ENCODE data around the gene RAB8A. TPM values are rescaled to one million over a fixed set of nuclear protein-coding genes. Genes with fewer than 3 reads are reported as not detected.

Gene RAB8A
- total and polyA plus RNA-seq, 4 donors = 43.0 to 64.9 (median 56.2) TPM

DNA sequence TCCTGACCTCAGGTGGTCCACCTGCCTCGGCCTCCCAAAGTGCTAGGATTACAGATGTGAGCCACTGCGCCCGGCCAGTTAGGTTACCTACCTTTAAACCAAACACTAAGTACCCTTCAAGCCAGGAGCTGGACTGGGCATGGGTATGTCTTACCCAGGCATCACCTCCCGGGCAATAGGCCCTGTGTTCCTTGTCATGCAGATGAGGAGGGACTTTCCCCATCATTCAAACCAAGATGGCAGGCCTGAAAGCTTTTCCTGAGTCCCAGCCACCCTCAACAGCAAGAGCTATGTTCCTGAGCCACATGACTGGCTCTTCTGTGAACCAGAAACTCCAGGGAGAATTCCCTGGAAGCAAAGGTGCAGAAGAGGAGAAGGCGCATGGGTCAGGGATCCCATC is 9.5 kb downstream of the RAB8A start:
- peaks cover 3% of the 10 kb centered on the region for H3K4me1 ChIP-seq (ENCODE audit: control insufficient read depth, insufficient read depth, low read length)
- DNase-seq (ENCODE audit: low read depth in 4 of 6, low spot score in 6 of 6) = no peak
- WGBS (ENCODE audit: insufficient coverage) = 80% methylated on average over 2 of the region's 5 CpGs
- no peak overlapping the region for H3K4me3 ChIP-seq (ENCODE audit: low read depth, low read length)
- H3K27me3 ChIP-seq (ENCODE audit: control insufficient read depth, insufficient read depth, low read length) = no peaks in the 10 kb centered on the region
- no peaks in the 10 kb centered on the region for H3K9me3 ChIP-seq (ENCODE audit: control insufficient read depth, insufficient read depth, low read length)
- no peak overlapping the region for H3K27ac ChIP-seq (ENCODE audit: low read depth, low read length)
- H3K36me3 ChIP-seq (ENCODE audit: control insufficient read depth, insufficient read depth, low read length) = peaks cover 92% of the 10 kb centered on the region

DNA sequence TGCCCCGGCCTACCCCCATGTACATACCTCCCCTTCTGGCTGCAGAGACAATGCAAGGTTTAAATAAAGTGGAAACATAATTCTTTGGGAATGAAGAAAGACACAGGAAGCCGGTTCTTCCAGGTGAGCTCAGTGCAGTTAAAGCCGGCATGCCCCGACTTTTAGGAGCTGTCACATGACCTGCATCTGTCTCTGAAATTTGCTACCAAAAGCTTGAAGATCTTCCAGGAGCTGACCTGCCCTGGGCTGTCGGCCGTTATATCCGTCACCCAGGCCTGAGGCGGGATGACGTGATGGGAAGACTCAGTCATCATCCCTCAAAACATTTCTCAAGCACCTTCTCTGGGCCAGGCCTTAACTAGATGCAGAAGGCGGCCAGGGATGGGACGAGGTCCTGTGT is 10.3 kb downstream of the RAB8A start:
- Histone ChIP-seq H3K4me3 (ENCODE audit: low read depth, low read length) (no peak overlapping the region), H3K27me3 (ENCODE audit: control insufficient read depth, insufficient read depth, low read length) (no peaks in the 10 kb centered on the region), H3K9me3 (ENCODE audit: control insufficient read depth, insufficient read depth, low read length) (no peaks in the 10 kb centered on the region), H3K27ac (ENCODE audit: low read depth, low read length) (no peak overlapping the region), H3K4me1 (ENCODE audit: control insufficient read depth, insufficient read depth, low read length) (no peaks in the 10 kb centered on the region), H3K36me3 (ENCODE audit: control insufficient read depth, insufficient read depth, low read length) (peaks cover 97% of the 10 kb centered on the region)
- WGBS (ENCODE audit: insufficient coverage) = 87% methylated on average over 7 of the region's 11 CpGs
- DNase-seq (ENCODE audit: low read depth in 4 of 6, low spot score in 6 of 6) = no peak

DNA sequence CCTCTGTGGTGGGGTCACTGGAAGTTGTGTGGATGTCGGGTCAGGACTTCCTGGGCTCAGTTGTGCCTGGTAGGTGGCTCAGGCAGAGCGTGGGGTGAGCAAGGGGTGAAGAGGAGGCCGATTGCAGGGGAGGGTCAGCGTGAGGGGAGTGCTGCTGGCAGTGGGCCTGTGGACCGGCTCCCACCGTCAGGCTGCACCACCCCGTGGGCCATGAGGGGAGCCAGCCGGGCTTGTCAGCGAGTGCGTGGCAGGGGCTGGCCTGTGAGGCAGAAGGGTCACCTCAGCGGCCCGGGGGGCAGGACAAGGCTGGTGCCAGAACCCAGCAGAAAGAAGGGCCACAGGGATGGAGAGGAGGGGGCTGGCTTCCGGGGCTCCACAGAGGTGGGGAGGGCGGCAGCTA is 13.3 kb downstream of the RAB8A start:
- WGBS (ENCODE audit: insufficient coverage) = 96% methylated on average over 11 of the region's 14 CpGs
- Histone ChIP-seq H3K4me3 (ENCODE audit: low read depth, low read length) (no peak overlapping the region), H3K36me3 (ENCODE audit: control insufficient read depth, insufficient read depth, low read length) (peaks cover 99% of the 10 kb centered on the region), H3K4me1 (ENCODE audit: control insufficient read depth, insufficient read depth, low read length) (no peaks in the 10 kb centered on the region), H3K27ac (ENCODE audit: low read depth, low read length) (no peak overlapping the region), H3K9me3 (ENCODE audit: control insufficient read depth, insufficient read depth, low read length) (no peaks in the 10 kb centered on the region), H3K27me3 (ENCODE audit: control insufficient read depth, insufficient read depth, low read length) (no peaks in the 10 kb centered on the region)
- DNase-seq (ENCODE audit: low read depth in 4 of 6, low spot score in 6 of 6) = no peak

- H3K4me1 ChIP-seq (ENCODE audit: control insufficient read depth, insufficient read depth, low read length) = no peaks in the 10 kb centered on the region
- no peaks in the 10 kb centered on the region for H3K27me3 ChIP-seq (ENCODE audit: control insufficient read depth, insufficient read depth, low read length)
- H3K4me3 ChIP-seq (ENCODE audit: low read depth, low read length) = no peak overlapping the region
- H3K36me3 ChIP-seq (ENCODE audit: control insufficient read depth, insufficient read depth, low read length) = peaks cover 97% of the 10 kb centered on the region
- WGBS (ENCODE audit: insufficient coverage) = 88% methylated on average over 9 of the region's 10 CpGs
- H3K9me3 ChIP-seq (ENCODE audit: control insufficient read depth, insufficient read depth, low read length) = no peaks in the 10 kb centered on the region
- no peak for DNase-seq (ENCODE audit: low read depth in 4 of 6, low spot score in 6 of 6)
- no peak overlapping the region for H3K27ac ChIP-seq (ENCODE audit: low read depth, low read length)
Observed at GRCh38 chr19:16125737-16126495, 14.2 kb downstream of the RAB8A start.

- Histone ChIP-seq H3K27ac (ENCODE audit: low read depth, low read length) (no peak overlapping the region), H3K4me3 (ENCODE audit: low read depth, low read length) (no peak overlapping the region), H3K4me1 (ENCODE audit: control insufficient read depth, insufficient read depth, low read length) (no peaks in the 10 kb centered on the region), H3K36me3 (ENCODE audit: control insufficient read depth, insufficient read depth, low read length) (peaks cover 98% of the 10 kb centered on the region), H3K9me3 (ENCODE audit: control insufficient read depth, insufficient read depth, low read length) (no peaks in the 10 kb centered on the region), H3K27me3 (ENCODE audit: control insufficient read depth, insufficient read depth, low read length) (no peaks in the 10 kb centered on the region)
- DNase-seq (ENCODE audit: low read depth in 4 of 6, low spot score in 6 of 6) = no peak
- 90% methylated on average over 8 of the region's 11 CpGs for WGBS (ENCODE audit: insufficient coverage)
Observed at GRCh38 chr19:16127080-16127479, 15.4 kb downstream of the RAB8A start.

DNA sequence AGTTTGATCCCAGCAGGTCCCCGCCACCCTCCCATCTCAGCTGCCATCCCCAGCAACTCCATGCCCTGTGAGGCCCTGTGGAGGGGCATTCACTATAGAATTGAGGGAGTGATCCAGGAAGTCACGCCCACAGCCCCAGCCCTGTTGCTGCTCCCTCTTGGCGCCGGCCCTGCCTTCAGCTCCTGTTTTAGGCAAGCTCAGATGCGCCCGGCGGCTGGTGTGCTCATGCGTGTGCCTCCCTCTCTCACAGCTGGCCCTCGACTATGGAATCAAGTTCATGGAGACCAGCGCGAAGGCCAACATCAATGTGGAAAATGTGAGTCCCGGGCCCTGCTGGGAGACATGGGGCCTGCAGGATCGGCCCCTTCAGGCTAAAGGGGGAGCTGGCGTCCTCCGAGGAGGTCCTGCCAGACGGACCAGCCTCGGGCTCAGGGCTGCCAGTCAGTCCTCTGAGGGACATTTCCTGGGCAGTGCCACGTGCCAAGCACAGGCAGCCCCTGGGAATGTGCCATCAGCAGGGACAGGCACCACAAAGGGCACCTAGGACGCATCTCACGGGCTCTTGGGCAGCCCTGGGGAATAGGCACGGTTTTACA is 16.2 kb downstream of the RAB8A start:
- 91% methylated on average over 20 of the region's 21 CpGs for WGBS (ENCODE audit: insufficient coverage)
- Histone ChIP-seq H3K27ac (ENCODE audit: low read depth, low read length) (no peak overlapping the region), H3K4me1 (ENCODE audit: control insufficient read depth, insufficient read depth, low read length) (no peaks in the 10 kb centered on the region), H3K4me3 (ENCODE audit: low read depth, low read length) (no peak overlapping the region), H3K9me3 (ENCODE audit: control insufficient read depth, insufficient read depth, low read length) (no peaks in the 10 kb centered on the region), H3K27me3 (ENCODE audit: control insufficient read depth, insufficient read depth, low read length) (no peaks in the 10 kb centered on the region), H3K36me3 (ENCODE audit: control insufficient read depth, insufficient read depth, low read length) (peaks cover 98% of the 10 kb centered on the region)
- no peak for DNase-seq (ENCODE audit: low read depth in 4 of 6, low spot score in 6 of 6)

DNA sequence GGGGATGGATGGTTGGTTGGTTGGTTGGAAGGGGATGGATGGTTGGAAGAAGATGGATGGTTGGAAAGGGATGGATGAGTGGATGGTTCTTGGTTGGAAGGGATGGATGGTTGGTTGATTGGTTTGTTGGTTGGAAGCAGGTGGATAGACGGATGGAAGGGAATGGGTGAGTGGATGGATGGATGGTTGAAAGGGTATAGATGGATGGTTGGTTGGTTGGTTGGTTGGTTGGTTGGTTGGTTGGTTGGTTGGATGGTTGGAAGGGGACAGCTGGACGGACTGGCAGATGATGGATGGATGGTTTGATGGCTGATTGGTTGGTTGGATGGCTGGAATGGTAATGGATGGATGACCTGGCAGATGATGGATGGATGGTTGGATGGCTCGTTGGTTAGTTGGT is 20.0 kb downstream of the RAB8A start:
- peaks cover 83% of the 10 kb centered on the region for H3K36me3 ChIP-seq (ENCODE audit: control insufficient read depth, insufficient read depth, low read length)
- no peaks in the 10 kb centered on the region for H3K9me3 ChIP-seq (ENCODE audit: control insufficient read depth, insufficient read depth, low read length)
- no peak overlapping the region for H3K27ac ChIP-seq (ENCODE audit: low read depth, low read length)
- H3K27me3 ChIP-seq (ENCODE audit: control insufficient read depth, insufficient read depth, low read length) = no peaks in the 10 kb centered on the region
- no peak overlapping the region for H3K4me3 ChIP-seq (ENCODE audit: low read depth, low read length)
- WGBS (ENCODE audit: insufficient coverage) = 82% methylated on average over 3 of the region's 3 CpGs
- no peaks in the 10 kb centered on the region for H3K4me1 ChIP-seq (ENCODE audit: control insufficient read depth, insufficient read depth, low read length)
- no peak for DNase-seq (ENCODE audit: low read depth in 4 of 6, low spot score in 6 of 6)

DNA sequence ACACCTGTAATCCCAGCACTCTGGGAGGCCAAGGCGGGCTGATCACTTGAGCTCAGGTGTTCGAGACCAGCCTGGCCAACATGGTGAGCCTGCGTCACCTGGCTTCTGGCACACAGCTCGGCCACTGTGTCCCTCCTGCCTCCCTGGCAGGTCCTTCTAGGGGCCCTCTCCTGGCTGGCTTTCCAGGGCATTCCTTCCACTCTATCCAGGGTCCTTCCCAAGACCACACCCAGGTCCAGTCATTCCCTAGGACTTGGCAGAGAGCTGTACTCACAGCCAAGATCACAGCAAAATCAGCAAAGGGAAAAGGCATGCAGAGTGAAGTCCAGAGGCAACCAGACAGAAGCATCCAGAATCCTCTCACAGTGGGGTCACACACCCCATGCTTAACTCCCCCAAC is 22.1 kb downstream of the RAB8A start:
- H3K36me3 ChIP-seq (ENCODE audit: control insufficient read depth, insufficient read depth, low read length) = peaks cover 61% of the 10 kb centered on the region
- H3K4me3 ChIP-seq (ENCODE audit: low read depth, low read length) = no peak overlapping the region
- H3K4me1 ChIP-seq (ENCODE audit: control insufficient read depth, insufficient read depth, low read length) = no peaks in the 10 kb centered on the region
- H3K9me3 ChIP-seq (ENCODE audit: control insufficient read depth, insufficient read depth, low read length) = no peaks in the 10 kb centered on the region
- H3K27ac ChIP-seq (ENCODE audit: low read depth, low read length) = no peak overlapping the region
- no peak for DNase-seq (ENCODE audit: low read depth in 4 of 6, low spot score in 6 of 6)
- H3K27me3 ChIP-seq (ENCODE audit: control insufficient read depth, insufficient read depth, low read length) = no peaks in the 10 kb centered on the region
- 100% methylated on average over 4 of the region's 4 CpGs for WGBS (ENCODE audit: insufficient coverage)

DNA sequence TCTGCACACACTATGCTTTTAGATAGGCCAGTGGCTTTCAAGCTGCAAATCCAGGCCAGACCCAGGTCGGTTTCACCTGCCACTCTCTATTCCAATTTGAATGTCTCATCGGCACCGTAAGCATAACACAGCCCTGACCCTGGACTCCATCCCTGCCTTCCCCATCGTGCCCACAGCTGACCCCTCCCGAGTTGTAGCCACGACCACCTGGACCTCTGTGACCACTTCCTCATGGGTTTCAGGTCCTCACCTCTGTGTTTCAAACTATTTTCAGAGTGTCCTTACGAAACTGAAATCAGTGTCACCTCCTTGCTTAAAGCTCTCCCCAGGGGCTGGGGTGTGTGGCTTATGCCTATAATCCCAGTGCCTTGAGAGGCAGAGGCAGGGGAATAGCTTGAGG is 22.8 kb downstream of the RAB8A start:
- WGBS (ENCODE audit: insufficient coverage) = 90% methylated on average over 6 of the region's 7 CpGs

More for the DNA sequence above, 22.8 kb downstream of the RAB8A start:
- H3K27ac ChIP-seq (ENCODE audit: low read depth, low read length) = no peak overlapping the region
- peaks cover 54% of the 10 kb centered on the region for H3K36me3 ChIP-seq (ENCODE audit: control insufficient read depth, insufficient read depth, low read length)
- no peaks in the 10 kb centered on the region for H3K27me3 ChIP-seq (ENCODE audit: control insufficient read depth, insufficient read depth, low read length)
- no peak overlapping the region for H3K4me3 ChIP-seq (ENCODE audit: low read depth, low read length)
- H3K4me1 ChIP-seq (ENCODE audit: control insufficient read depth, insufficient read depth, low read length) = no peaks in the 10 kb centered on the region
- DNase-seq (ENCODE audit: low read depth in 4 of 6, low spot score in 6 of 6) = no peak
- no peaks in the 10 kb centered on the region for H3K9me3 ChIP-seq (ENCODE audit: control insufficient read depth, insufficient read depth, low read length)
